Stimulated activated CD4-positive, alpha-beta T cell treated with anti-CD3 and anti-CD28 coated beads, TNF-alpha, amount 100 ng/mL, for 48 hours (primary cell): ENCODE measurements around the gene PMPCA.
A peak's percentile ranks its signal among the peaks of the same experiment; 100 is the strongest.

Source experiments
- DNase-seq, 3 donors: peaks; one replicate each; pipeline ENCODE4 v3.0.0-alpha.2; 2020; ENCODE audit warnings: low read depth in 3 of 3

Gene PMPCA

DNA sequence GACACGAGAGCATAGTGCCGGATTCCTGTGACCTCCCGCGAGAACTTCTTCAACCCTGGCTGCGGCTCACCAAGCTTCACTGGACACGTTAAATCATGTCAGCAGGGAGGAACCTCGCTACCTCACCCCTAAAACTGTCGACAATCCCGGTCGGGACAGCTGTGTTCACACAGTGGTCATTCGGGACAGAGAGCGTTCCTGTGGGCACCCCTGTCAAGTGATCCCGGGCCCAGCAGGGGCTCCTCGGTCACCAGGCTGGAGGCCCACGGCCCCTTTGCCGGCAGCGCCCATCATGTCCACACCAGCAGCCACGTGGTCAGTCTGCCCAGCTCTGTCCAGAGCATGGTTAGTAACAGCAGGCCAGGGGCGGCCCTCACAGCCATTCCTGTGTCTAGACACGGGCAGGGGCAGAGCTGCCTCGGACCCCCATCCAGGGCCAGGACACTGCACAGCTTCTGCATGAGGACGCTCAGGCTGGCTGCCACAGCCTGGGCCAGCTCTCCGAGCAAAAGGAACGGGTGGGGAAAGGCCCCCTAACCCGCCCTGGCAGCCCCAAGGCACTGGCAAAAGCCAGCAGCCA is 25.7 kb downstream of the PMPCA start:
- no peak for DNase-seq

DNA sequence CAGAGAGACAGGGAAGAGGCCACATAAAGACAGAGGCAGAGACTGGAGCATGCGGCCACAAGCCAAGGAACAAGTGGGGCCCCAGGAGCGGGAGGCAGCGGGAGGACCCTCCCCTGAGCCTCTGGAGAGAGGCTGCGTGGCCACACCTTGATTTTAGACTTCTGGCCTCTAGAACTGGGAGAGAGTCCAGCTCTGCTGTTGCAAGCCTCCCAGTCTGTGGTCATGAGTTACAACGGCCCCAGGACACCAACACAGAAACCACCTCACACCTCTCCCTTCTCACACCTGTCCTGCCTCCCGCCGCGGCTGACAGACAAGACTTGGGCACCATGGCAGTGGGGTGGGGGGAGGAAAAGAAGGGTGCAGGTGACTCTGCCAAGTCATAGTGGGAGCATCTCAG is 27.0 kb downstream of the PMPCA start:
- DNase-seq = no peak

DNA sequence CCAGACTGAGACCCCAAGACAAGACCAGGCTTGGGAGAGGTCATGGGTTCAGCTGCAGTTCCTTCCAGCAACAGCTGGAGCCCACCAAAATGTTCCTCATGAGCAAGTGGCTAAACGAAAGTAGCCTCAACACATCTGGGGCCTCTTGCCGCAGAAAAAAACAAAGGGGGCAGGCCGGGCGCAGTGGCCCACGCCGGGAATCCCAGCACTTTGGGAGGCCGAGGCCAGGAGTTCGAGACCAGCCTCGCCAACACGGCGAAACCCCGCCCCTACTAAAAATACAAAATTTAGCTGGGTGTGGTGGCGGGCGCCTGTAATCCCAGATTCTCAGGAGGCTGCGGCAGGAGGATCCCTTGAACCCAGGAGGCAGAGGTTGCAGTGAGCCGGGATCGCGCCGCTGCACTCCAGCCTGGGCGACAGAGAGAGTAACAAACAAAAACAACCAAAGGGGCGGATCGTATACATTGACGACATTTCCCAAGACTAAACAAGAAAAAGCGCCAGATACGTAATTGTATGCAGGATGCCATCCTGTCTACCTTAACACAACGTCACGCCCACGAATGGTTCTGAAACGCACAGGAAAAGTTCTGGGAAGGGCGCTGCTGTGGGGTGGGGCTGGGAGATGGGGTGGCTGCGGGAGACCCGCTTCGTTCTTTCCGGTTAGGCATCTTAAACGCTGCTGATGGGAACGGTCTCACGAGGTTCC is 27.5 kb downstream of the PMPCA start:
- DNase-seq = no peak

DNA sequence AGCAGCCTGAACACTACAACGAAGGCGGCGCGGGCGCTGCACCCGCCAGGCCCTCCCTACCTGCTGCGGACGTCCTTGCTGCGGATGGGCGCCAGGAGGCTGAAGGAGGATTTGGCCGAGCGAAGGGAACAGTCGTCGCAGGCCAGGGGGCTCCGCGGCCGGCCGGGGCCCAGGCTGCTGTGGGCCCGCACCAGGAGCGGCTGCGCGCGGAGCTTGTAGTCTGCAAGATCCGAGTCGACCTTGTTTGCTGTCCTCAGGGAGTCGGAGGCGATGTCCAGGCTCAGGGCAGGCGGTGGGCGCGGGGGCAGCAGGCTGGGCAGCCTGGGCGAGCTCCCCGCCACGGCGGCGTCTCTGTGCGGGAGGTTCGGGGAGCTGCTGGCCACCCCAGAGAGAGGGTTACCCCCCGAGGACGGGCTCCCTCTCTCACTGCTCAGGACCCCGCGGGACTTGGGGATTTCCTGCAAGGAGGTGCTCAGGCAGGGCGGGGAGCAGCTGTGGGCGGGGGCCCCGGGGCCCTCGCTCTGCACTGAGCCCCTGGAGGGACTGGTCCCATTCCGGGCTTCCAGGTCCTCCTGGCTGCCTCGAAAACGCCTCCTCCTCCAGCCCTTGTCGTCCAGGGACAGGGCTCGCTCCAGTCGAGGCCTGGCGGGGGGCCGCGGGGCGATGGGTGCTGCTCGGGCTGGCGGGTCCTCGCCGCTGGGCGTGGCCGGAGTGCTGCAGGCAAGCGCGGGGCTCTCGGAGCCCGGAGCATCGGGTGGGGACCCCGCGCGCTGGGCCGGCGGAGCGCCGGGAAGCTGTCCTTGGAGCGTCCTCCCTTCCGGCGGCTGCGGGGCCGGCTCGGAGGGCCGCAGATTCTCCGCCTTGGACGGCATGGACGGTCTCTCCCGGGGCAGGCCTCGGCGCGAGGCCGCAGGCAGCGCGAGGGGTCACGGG is 28.4 kb downstream of the PMPCA start:
- peak; percentile 22 to 43 (median 34) for DNase-seq

DNA sequence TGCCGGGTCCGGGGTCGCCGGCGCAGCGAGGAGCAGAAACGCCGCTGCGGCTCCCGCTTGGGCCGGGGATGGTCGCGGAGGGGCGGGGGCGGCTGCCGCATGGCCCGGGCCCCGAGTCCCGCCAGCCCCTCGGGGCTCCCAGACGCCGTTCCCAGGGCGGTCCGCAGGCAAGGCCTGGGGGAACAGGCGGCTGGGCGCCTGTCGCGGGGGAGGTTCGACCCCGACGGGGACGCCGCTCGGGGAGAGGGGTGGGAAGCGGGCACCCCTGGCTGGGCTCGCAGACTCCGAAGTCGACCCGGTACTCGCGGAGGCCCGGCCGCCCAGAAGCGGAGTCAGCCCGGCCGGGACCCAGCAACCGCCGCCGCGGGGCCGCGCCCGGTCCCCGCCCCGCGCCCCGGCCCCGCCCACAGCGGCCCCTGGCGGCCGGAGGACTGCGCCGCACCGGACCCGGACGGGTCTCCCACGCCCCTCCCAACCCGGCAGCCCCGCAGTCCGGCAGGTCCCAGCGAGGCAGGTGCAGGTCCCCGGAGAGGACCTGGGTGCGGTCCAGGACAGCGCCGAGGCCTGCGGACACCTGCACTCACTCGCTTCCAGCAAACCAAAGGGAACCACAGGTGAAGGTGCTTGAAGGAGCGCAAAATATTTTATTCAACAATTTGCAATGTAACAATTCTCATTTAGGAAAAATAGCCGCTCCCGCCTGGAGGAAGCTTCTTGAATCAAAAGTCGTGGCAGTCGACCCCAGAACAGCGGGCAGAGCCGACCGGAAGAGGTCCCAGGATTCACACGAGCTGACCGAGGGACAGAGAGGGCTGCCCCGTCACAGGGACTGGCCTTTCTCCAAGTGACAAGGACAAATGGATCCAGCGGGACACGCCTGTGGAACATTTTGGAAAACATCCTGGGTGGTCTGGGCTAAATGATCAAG is 29.3 kb downstream of the PMPCA start, which contains the start of gene INPP5E:
Gene INPP5E, minus strand, starts transcription at position 365 of the 928 bp plus-strand sequence. CDS start 426 bp downstream, outside the sequence.
- DNase-seq = peak; percentile 54 to 81 (median 71)

DNA sequence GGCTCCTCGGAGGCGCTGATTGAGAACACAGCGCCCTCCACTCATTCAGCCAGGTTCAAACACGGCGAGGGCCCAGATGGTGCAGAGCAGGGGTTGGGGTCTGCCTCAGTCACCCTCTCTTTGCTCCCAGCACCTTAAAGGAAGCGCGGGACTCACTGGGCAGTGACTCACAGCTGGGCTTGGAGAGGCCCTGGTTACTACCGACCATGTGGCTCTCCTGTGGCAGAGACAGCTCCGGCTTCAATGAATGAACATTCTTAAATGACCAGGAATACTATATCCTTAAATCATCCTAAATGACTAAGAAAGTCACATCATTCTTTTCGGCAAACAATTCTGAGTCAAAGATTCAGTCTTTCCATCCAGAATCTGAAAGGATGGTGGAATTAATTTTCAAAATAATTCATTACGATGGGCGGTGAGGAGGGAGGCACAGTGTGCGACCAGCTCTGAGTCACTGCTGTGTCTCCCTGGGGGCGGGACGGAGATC is 30.8 kb downstream of the PMPCA start:
- DNase-seq = no peak

DNA sequence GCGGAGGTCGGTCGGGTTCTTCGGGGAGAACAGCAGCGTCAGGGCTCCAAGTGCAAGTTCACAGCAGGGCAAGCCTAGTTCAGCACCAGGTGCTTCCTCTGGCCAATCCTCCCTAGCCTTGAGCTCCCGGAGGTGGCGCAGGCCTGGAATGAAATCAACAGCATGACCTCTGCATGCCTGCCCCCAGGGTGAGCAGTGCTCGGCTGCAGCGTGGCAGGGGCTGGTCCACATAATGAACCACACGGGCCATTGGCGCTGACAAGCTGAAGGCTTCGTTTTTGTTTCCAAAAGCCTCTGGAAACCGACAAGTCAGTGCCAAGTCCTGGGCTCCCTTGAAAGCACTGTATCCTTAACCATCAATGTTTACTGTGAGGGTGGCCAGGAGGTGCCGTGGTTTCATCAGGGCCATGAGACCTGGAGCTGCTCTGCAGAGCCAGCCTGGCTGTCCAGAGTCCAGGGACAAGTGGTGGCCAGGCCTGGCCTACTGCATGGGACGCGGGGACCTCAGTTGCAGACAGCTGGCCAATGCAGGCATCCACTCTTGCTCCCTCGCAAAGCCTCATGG is 31.3 kb downstream of the PMPCA start:
- DNase-seq = no peak

DNA sequence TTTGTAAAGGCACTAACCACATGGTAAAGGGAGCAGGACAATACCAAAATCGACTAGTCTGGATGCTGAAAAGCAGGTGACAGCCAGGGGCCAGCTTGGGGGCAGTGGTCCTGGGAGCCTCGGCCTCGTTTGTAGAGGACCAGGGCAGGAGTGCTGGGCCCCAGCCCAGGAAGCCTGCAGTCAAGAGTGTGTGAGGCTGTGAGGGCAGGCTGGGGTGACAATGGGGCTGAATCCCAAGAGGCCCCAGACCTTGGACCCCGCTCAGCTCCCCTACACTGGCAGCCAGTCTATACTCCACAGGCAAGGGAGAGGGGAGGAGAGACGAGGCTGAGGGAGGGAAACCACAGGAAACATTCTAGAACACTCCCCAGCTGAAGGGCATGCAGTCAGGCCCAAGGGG is 31.8 kb downstream of the PMPCA start:
- no peak for DNase-seq

DNA sequence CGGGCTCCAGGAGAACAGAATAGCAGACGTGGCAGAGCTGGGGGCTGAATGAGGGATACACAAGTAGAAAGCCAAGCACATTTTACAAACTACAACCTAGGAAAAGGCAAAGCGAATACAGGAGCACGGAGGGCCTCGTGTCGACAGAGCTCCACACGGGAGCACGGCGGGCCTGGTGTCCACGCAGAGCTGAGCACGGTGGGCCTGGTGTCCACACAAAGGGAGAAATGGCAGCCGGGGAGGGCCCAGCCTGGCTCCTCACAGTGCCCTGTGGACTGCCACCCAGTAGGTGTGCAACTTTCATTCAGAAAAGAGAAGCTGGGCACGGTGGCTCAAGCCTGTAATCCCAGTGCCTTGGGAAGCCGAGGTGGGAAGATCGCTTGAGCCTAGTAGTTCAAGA is 32.6 kb downstream of the PMPCA start:
- no peak for DNase-seq

DNA sequence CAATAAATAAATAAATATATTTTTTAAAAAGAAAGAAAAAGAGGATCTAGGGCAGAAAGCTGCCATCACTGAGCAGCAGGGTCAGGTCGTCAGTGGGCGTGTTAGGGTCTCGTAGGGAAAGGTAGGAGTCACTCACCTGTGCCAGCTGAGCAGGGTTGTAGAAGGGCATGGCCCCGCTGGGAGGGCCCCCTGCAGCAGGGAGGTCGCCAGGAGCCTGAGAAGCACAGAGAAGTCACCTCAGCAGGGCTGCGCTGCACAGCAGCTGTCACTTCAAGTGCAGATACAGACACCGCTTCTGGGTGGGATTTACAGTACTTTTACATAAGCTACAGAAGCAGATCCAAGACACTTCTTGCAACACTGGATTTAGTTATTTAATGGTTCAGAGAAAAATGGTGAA is 33.2 kb downstream of the PMPCA start:
- no peak for DNase-seq

DNA sequence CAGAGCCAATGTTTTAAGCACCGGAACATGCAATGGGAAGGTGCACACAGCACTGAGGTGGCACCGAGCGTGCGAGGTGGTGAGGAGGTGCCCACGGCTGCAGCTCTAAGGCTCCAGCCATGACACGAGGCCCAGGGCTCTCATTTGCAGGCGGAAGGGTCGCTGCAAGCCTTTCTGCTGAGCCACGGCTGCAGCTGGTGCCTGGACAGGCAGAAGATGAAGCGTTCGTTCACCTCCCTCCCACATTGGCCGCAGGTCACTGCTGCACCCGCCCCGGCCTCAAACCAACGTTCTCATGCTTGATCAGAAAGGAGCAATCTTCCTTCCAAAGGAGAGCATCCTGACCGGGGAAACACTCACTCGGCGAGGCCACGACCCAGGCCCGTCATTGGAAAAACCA is 33.6 kb downstream of the PMPCA start:
- no peak for DNase-seq

DNA sequence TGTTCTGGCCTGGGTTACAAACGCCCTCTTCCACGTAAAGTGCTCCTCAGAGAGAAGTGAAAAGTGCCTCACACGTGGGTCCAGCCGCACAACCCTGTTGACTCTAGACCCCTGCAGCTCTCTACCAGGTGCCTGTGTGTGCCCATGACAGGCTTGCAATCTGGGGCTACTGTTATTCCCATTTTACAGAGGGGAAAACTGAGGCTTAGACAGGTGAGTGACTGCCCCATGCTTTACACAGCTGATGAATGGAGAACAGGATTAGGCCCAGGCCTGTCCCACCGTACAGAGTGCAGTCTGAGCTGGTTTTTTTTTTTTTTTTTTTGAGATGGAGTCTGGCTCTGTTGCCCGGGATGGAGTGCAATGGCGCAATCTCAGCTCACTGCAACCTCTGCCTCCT is 35.3 kb downstream of the PMPCA start:
- no peak for DNase-seq

DNA sequence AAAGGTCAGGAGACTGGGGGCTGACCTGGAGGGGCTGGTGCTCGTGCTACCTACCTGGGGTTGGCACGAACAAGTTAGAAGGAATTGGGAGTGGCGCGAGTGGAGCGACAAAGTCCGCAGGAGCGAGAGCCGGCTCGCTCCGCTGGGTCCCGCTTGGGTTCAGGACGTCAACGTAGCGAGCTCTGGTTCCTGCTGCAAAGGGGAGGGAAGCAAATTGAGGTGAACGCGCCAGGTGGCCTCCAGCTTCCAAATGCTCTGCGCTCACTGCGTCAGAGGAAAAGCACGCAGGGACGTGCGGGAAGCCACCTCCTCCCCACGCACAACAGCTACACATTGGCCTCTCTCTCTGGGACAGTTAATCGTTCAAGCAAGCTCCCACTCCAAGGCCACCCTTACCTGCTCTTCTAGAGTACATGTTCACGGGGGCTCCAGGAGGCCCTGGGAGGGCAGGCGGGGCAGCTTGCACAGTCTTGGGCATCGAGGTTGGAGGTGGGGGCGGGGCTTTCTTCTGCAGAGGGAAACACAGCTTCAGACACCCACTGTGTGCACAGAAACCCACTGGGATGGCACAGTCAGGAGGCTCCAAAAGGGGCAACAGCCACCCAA is 36.8 kb downstream of the PMPCA start:
- no peak for DNase-seq

DNA sequence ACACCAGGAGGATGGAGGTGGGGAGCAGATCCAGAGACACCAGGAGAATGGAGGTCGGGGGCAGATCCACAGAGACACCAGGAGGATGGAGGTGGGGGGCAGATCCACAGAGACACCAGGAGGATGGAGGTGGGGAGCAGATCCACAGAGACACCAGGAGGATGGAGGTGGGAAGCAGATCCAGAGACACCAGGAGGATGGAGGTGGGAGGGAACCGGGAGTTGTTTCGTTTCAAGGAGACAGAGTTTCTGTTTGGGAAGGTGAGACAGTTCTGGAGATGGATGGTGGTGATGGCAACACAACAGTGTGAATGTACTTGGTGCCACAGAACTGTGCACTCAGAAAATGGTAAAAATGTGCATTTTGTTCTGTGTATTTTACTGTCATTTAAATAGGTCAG is 38.2 kb downstream of the PMPCA start:
- DNase-seq = no peak

DNA sequence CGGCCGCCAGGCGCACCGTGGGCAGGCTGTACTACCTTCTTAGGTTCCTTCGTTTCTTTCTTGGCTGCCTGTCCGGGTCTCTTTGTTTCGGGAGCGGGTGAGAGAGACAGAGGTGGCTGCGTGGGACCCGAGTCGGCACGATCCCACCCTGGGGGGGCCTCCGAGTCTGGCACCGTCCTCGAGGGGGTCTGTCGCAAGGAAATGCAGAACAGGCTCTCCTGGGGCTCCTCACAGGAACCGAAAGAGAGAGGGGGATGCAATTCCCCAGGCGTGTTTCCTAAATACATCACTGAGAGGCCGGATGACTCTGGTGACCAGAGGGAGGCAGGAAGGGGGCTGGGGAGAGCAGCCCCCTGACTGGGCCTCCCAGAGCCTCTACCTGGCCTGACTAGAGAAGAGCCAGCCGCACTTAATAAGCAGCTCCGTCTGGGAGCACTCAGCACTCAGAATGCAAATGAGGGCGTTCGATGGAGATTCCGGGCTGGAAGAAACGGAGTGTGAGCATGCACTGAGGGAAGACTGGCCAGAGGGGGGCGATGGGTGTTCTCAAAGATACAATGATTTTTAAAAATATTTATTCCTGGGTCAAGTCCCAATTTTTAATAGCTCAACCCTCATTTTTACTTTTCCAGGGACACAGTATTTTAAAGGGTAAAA is 40.9 kb downstream of the PMPCA start:
- no peak for DNase-seq

DNA sequence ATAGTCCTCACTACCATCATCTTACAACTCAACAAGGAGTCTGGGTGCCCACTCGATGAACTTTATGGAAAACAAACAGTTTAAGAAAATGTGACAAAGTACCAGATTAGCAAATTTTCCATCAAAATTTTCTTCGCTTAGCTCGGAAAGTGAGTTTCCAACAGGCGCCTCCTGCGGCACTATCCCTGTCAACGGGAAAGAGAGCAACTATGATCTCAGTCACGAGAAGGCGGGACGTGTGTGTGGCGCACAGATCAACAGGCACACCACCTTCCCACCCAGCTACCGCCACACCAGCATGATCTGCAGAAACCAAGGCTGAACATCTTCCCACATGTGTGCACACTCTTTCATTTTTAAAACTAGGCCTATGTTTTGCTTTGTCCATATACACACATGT is 42.9 kb downstream of the PMPCA start:
- DNase-seq = no peak

DNA sequence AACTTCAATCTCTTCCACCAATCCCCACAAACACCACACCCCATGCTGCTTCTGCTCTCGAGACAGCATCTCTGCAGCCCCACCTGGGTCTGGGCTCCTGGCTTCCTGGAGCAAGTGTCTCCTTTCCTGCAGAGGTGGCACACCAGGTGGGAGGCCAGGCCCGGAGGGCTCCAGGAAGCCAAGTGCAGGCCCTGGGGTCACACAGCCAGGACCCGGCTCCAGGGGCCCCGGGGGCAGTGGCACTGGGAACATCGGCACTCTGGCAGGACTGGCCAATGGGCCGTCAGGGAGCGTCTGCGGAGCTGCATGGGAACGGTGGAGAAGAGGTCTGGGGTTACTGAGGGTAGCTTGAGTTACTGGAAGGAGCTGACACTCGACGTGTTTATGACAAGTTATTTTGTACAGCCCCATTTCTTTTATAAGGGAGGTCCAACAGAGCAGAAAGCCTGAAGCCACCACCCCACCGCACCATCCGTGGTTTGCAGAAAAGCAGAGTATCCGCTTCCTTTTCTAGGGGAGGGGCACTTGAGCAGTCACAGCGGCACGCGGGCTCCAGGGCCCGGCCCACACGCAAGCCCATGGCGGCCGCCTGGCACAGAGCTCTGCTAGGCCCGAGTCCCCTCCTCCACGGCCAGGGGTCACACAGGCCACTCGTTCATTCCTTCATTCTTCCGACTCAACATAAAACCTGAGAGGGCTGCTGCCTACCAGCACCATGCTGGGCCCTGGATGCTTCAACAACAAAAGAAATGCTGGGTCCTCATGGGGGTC is 43.8 kb downstream of the PMPCA start:
- no peak for DNase-seq

DNA sequence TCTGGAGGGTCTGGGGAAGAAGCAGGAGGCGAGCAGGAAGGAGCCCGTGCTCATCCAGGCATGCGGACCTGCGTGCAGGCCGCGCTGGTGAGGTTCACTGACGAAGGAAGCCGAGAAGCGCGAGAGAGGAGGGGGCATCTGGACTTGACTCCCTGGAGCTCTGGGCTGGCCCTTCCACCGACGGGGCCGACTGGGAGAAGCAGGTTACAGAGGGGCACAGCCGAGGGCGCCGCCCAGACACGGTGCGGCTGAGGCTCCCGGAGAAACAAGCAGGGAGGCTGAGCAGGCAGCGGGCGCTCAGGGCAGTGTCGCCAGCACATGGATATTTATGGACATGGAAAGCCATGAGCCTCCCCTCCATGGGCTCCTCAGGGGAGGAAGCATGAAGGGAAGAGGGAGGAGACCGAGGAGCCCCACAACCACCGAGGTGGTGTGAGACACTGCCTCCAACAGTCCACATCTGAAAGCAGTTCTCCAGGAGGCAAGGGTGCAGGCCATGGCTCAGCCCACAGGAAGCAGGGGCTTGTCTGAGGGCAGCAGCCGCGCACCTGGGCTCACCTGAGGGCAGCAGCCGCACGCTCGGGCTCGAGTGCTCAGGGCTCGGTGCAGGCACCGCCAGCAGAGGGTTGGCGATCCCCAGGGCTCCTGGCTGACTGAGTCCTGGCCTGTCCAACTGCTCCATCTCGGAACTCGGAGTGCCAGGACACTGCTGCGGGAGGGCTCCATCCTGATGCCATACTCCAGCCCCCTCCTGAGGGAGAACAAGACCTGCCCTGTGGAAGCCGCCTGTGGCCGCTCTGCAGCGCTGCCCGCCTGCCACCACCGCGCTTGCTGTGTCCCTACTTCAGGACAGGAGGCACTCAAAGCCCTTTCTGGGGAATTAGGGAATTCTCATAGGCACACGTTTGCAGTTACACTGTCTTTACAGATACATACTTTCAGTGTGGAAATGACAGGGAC is 44.9 kb downstream of the PMPCA start:
- no peak for DNase-seq
